Osteocyte (in vitro differentiated cells): ENCODE data around the gene KCNAB2. TPM values are rescaled to one million over a fixed set of nuclear protein-coding genes. Genes with fewer than 3 reads are reported as not detected.

ENCODE experiments used
- DNase-seq: peaks from one replicate; pipeline ENCODE4 v3.0.0; 2021; ENCODE audit warnings: mixed read lengths; ENCODE audit not compliant: unreplicated experiment; ENCODE audit errors: extremely low spot score
- H3K27ac Mint-ChIP-seq: one replicate; pipeline ENCODE4 v1.8.0; 2021; ENCODE audit warnings: mild to moderate bottlenecking, mixed read lengths; ENCODE audit not compliant: unreplicated experiment
- H3K27me3 Mint-ChIP-seq: one replicate; pipeline ENCODE4 v1.8.0; 2021; ENCODE audit warnings: mixed read lengths; ENCODE audit not compliant: unreplicated experiment
- H3K36me3 Mint-ChIP-seq: one replicate; pipeline ENCODE4 v1.8.0; 2021; ENCODE audit warnings: mixed read lengths; ENCODE audit not compliant: unreplicated experiment
- H3K4me1 Mint-ChIP-seq: one replicate; pipeline ENCODE4 v1.8.0; 2021; ENCODE audit warnings: mixed read lengths; ENCODE audit not compliant: unreplicated experiment
- H3K4me3 Mint-ChIP-seq: one replicate; pipeline ENCODE4 v1.8.0; 2021; ENCODE audit warnings: mild to moderate bottlenecking, moderate library complexity, mixed read lengths; ENCODE audit not compliant: unreplicated experiment
- H3K9me3 Mint-ChIP-seq: one replicate; pipeline ENCODE4 v1.8.0; 2021; ENCODE audit warnings: mixed read lengths; ENCODE audit not compliant: unreplicated experiment
- total RNA-seq: library from RNA; stranded (reverse); gene quantifications from 2 replicates; pipeline ENCODE4 v1.2.1, GENCODE V29; 2021
- TF ChIP-seq, protein P1 (sequence below): fragments of 200-600 bp; sonication (generic); IDR thresholded peaks from 2 replicates; pipeline ENCODE4 v1.5.0; 2021; ENCODE audit warnings: antibody characterized with exemption, mild to moderate bottlenecking, moderate library complexity

KCNAB2 gene
- total RNA-seq, 1 donor from 2014 or later: 9.3 TPM

DNA sequence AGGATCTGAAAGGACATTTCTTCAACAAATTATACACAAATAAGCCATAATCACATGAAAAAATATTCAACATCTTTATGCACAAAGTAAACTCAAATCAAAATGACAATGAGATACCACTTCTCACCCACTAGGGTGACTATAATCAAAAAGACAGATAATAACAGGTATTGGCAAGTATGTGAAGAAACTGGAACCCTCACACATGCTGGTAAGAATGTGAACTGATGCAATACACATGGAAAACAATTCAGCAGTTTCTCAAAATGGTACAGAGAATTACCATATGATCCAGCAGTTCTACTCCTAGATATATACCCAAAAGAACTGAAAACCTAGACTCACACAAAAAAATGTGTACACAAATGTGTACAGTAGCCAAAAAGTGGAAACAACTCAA, 71.9 kb downstream of the KCNAB2 start:
- Mint-ChIP-seq H3K4me1 (peaks cover 9% of the 10 kb centered on the region), H3K4me3 (no peak overlapping the region), H3K27ac (no peak overlapping the region), H3K9me3 (peaks cover 8% of the 10 kb centered on the region), H3K36me3 (no peaks in the 10 kb centered on the region), H3K27me3 (no peaks in the 10 kb centered on the region)
- no peak for DNase-seq
- TF ChIP-seq, protein P1, sequence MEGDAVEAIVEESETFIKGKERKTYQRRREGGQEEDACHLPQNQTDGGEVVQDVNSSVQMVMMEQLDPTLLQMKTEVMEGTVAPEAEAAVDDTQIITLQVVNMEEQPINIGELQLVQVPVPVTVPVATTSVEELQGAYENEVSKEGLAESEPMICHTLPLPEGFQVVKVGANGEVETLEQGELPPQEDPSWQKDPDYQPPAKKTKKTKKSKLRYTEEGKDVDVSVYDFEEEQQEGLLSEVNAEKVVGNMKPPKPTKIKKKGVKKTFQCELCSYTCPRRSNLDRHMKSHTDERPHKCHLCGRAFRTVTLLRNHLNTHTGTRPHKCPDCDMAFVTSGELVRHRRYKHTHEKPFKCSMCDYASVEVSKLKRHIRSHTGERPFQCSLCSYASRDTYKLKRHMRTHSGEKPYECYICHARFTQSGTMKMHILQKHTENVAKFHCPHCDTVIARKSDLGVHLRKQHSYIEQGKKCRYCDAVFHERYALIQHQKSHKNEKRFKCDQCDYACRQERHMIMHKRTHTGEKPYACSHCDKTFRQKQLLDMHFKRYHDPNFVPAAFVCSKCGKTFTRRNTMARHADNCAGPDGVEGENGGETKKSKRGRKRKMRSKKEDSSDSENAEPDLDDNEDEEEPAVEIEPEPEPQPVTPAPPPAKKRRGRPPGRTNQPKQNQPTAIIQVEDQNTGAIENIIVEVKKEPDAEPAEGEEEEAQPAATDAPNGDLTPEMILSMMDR: no peak

DNA sequence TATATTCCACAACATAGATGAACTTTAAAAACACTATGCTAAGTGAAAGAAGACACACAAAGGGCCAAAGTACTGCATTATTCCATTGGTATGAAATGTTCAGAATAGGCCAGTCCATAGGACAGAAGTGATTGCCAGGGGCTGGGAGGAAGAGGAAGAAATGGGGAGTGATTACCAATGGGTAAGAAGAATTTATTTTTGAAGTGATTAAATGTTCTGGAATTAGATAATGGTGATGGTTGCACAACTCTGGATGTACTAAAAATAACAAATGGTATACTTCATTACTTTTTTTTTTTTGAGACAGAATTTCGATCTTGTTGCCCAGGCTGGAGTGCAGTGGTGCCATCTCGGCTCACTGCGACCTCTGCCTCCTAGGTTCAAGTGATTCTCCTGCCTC, 72.7 kb downstream of the KCNAB2 start:
- no peak for DNase-seq
- Mint-ChIP-seq H3K4me3 (no peak overlapping the region), H3K4me1 (peaks cover 9% of the 10 kb centered on the region), H3K36me3 (no peaks in the 10 kb centered on the region), H3K9me3 (peaks cover 8% of the 10 kb centered on the region), H3K27me3 (no peaks in the 10 kb centered on the region), H3K27ac (no peak overlapping the region)
- TF ChIP-seq, protein P1: no peak

GRCh38 chr1:6121021-6121421, 75.3 kb downstream of the KCNAB2 start:
- DNase-seq: no peak
- TF ChIP-seq, protein P1: no peak
- Mint-ChIP-seq H3K27me3 (no peaks in the 10 kb centered on the region), H3K27ac (no peak overlapping the region), H3K4me3 (no peak overlapping the region), H3K4me1 (peaks cover 6% of the 10 kb centered on the region), H3K9me3 (peaks cover 8% of the 10 kb centered on the region), H3K36me3 (no peaks in the 10 kb centered on the region)

GRCh38 chr1:6121651-6122370, 76.1 kb downstream of the KCNAB2 start:
- TF ChIP-seq, protein P1: no peak
- H3K4me1 Mint-ChIP-seq: no peaks in the 10 kb centered on the region
- DNase-seq: no peak
- peaks cover 5% of the 10 kb centered on the region for H3K9me3 Mint-ChIP-seq
- no peaks in the 10 kb centered on the region for H3K36me3 Mint-ChIP-seq
- H3K27ac Mint-ChIP-seq: no peak overlapping the region
- H3K27me3 Mint-ChIP-seq: no peaks in the 10 kb centered on the region
- H3K4me3 Mint-ChIP-seq: no peak overlapping the region

- no peaks in the 10 kb centered on the region for H3K4me1 Mint-ChIP-seq
- no peaks in the 10 kb centered on the region for H3K36me3 Mint-ChIP-seq
- H3K27ac Mint-ChIP-seq: no peak overlapping the region
- H3K27me3 Mint-ChIP-seq: no peaks in the 10 kb centered on the region
- no peaks in the 10 kb centered on the region for H3K9me3 Mint-ChIP-seq
- DNase-seq: no peak
- H3K4me3 Mint-ChIP-seq: no peak overlapping the region
- TF ChIP-seq, protein P1: no peak
These were observed 77.4 kb downstream of the KCNAB2 start for GRCh38 chr1:6123083-6123482.
